Neural progenitor cell (in vitro differentiated cells): ENCODE measurements around the gene LDB3. TPM values are rescaled to one million over a fixed set of nuclear protein-coding genes. Genes with fewer than 3 reads are reported as not detected.

Source experiments
- DNase-seq: peaks from one replicate; pipeline ENCODE4 v3.0.0-alpha.2; 2016; ENCODE audit warnings: low spot score
- H2AFZ ChIP-seq: fragments of 200-600 bp; sonication (generic); replicated peaks from 2 replicates; pipeline ENCODE4 v1.6.1; 2016; ENCODE audit warnings: antibody characterized with exemption
- H3F3A ChIP-seq: fragments of 200-600 bp; sonication (generic); 2 replicates; pipeline ENCODE4 v1.6.1; 2016; ENCODE audit warnings: antibody characterized with exemption, low read depth
- H3K27ac ChIP-seq: fragments of 200-600 bp; sonication (generic); 2 replicates; pipeline ENCODE4 v1.5.1; 2016; ENCODE audit warnings: mild to moderate bottlenecking
- H3K27me3 ChIP-seq: fragments of 200-600 bp; sonication (generic); 2 replicates; pipeline ENCODE4 v1.6.1; 2016; ENCODE audit warnings: mild to moderate bottlenecking, moderate library complexity
- H3K36me3 ChIP-seq: fragments of 200-600 bp; sonication (generic); 2 replicates; pipeline ENCODE4 v1.5.1; 2016
- H3K4me1 ChIP-seq: fragments of 200-600 bp; sonication (generic); 2 replicates; pipeline ENCODE4 v1.6.1; 2016; ENCODE audit warnings: mixed run types
- H3K4me2 ChIP-seq: fragments of 200-600 bp; sonication (generic); 2 replicates; pipeline ENCODE4 v1.6.1; 2016
- H3K4me3 ChIP-seq: fragments of 200-600 bp; sonication (generic); 2 replicates; pipeline ENCODE4 v1.5.1; 2016
- H3K79me2 ChIP-seq: fragments of 200-600 bp; sonication (generic); 2 replicates; pipeline ENCODE4 v1.6.1; 2016; ENCODE audit warnings: low read depth
- H3K9ac ChIP-seq: fragments of 200-600 bp; sonication (generic); 2 replicates; pipeline ENCODE4 v1.6.1; 2016
- H3K9me3 ChIP-seq: fragments of 200-600 bp; sonication (generic); 2 replicates; pipeline ENCODE4 v1.5.1; 2016; ENCODE audit warnings: low read depth
- H4K20me1 ChIP-seq: fragments of 200-600 bp; sonication (generic); 2 replicates; pipeline ENCODE4 v1.6.1; 2016; ENCODE audit warnings: low read depth
- H3K27ac Mint-ChIP-seq: 3 replicates; pipeline ENCODE4 v1.8.0; 2021; ENCODE audit warnings: mixed read lengths
- H3K27me3 Mint-ChIP-seq: 2 replicates; pipeline ENCODE4 v1.8.0; 2022; ENCODE audit warnings: low read depth, mild to moderate bottlenecking, inconsistent platforms, moderate library complexity, mixed read lengths; ENCODE audit not compliant: insufficient read depth
- H3K36me3 Mint-ChIP-seq: 3 replicates; pipeline ENCODE4 v1.8.0; 2021; ENCODE audit warnings: mixed read lengths
- H3K4me1 Mint-ChIP-seq: 3 replicates; pipeline ENCODE4 v1.8.0; 2021; ENCODE audit warnings: mixed read lengths
- H3K4me3 Mint-ChIP-seq: 3 replicates; pipeline ENCODE4 v1.8.0; 2021; ENCODE audit warnings: mild to moderate bottlenecking, moderate library complexity, mixed read lengths
- H3K9me3 Mint-ChIP-seq: 3 replicates; pipeline ENCODE4 v1.8.0; 2020; ENCODE audit warnings: mixed read lengths
- CTCF ChIP-seq: fragments of 200-600 bp; sonication (generic); IDR thresholded peaks from 2 replicates; pipeline ENCODE4 v1.5.1; 2017; ENCODE audit warnings: antibody characterized with exemption, mild to moderate bottlenecking
- EZH2 ChIP-seq: fragments of 200-600 bp; sonication (generic); IDR thresholded peaks from 2 replicates; pipeline ENCODE4 v1.6.1; 2017; ENCODE audit warnings: antibody characterized with exemption, mild to moderate bottlenecking, moderate library complexity
- EZH2phosphoT487 ChIP-seq: fragments of 200-600 bp; sonication (generic); IDR thresholded peaks from 2 replicates; pipeline ENCODE4 v1.6.1; 2017; ENCODE audit warnings: antibody characterized with exemption
- total RNA-seq: library from RNA; depleted of rRNA; stranded (reverse); fragments of >200 nt; gene quantifications from 2 replicates; pipeline ENCODE4 v1.2.3, GENCODE V29; 2015; ENCODE audit warnings: low replicate concordance

The LDB3 gene
- total RNA-seq, 1 donor from 2014 or later = not detected

- DNase-seq = no peak
- Histone ChIP-seq H3K4me2 (no peak overlapping the region), H3K27ac (no peak overlapping the region), H3K4me1 (peaks cover 22% of the 10 kb centered on the region), H3K79me2 (peaks cover 51% of the 10 kb centered on the region), H3K4me3 (no peak overlapping the region), H4K20me1 (peaks cover 11% of the 10 kb centered on the region), H3K9ac (no peak overlapping the region), H2AFZ (no peak overlapping the region), H3F3A (peaks cover 47% of the 10 kb centered on the region), H3K9me3 (no peaks in the 10 kb centered on the region), H3K27me3 (no peaks in the 10 kb centered on the region), H3K36me3 (no peaks in the 10 kb centered on the region)
- TF ChIP-seq EZH2 = no peak
- no peak for TF ChIP-seq EZH2phosphoT487
- Mint-ChIP-seq H3K27ac (no peak overlapping the region), H3K4me3 (peak overlapping the region; percentile 44), H3K36me3 (peaks cover 19% of the 10 kb centered on the region), H3K27me3 (peaks cover 3% of the 10 kb centered on the region), H3K4me1 (peaks cover 32% of the 10 kb centered on the region), H3K9me3 (no peaks in the 10 kb centered on the region)
These were observed 84.7 kb downstream of the LDB3 start for GRCh38 chr10:86753051-86753450.

- Histone ChIP-seq H3K79me2 (peaks cover 59% of the 10 kb centered on the region), H3K27me3 (no peaks in the 10 kb centered on the region), H3F3A (peaks cover 54% of the 10 kb centered on the region), H4K20me1 (peaks cover 19% of the 10 kb centered on the region), H3K9me3 (no peaks in the 10 kb centered on the region), H3K27ac (no peak overlapping the region), H3K36me3 (no peaks in the 10 kb centered on the region), H3K4me1 (peaks cover 28% of the 10 kb centered on the region), H3K9ac (no peak overlapping the region), H2AFZ (no peak overlapping the region), H3K4me3 (no peak overlapping the region), H3K4me2 (no peak overlapping the region)
- TF ChIP-seq CTCF = no peak
- no peak for TF ChIP-seq EZH2
- TF ChIP-seq EZH2phosphoT487 = no peak
- peaks cover 32% of the 10 kb centered on the region for H3K4me1 Mint-ChIP-seq
- peak overlapping the region; percentile 91 for H3K4me3 Mint-ChIP-seq
- H3K9me3 Mint-ChIP-seq = no peaks in the 10 kb centered on the region
- peaks cover 3% of the 10 kb centered on the region for H3K27me3 Mint-ChIP-seq
- peaks cover 19% of the 10 kb centered on the region for H3K36me3 Mint-ChIP-seq
- no peak for DNase-seq
- H3K27ac Mint-ChIP-seq = peak overlapping the region; percentile 31
These were observed 85.5 kb downstream of the LDB3 start for GRCh38 chr10:86753638-86754434.

- H3K4me3 Mint-ChIP-seq = peak overlapping the region; percentile 91
- H4K20me1 ChIP-seq = peaks cover 32% of the 10 kb centered on the region
- peak overlapping the region; percentile 84 for H3K9ac ChIP-seq
- peaks cover 42% of the 10 kb centered on the region for H3K4me1 ChIP-seq
- no peak for DNase-seq
- H3K79me2 ChIP-seq = peaks cover 71% of the 10 kb centered on the region
- H3K9me3 ChIP-seq = no peaks in the 10 kb centered on the region
- no peaks in the 10 kb centered on the region for H3K9me3 Mint-ChIP-seq
- H3K4me3 ChIP-seq = peak overlapping the region; percentile 87
- H2AFZ ChIP-seq = peak overlapping the region; percentile 93
- H3K4me1 Mint-ChIP-seq = peaks cover 42% of the 10 kb centered on the region
- peaks cover 20% of the 10 kb centered on the region for H3K36me3 Mint-ChIP-seq
- H3K27ac ChIP-seq = peak overlapping the region; percentile 89
- H3K27me3 ChIP-seq = no peaks in the 10 kb centered on the region
- H3K4me2 ChIP-seq = peak overlapping the region; percentile 89
- peak overlapping the region; percentile 22 for H3K27ac Mint-ChIP-seq
- TF ChIP-seq CTCF (no peak), EZH2phosphoT487 (no peak), EZH2 (no peak)
- peaks cover 59% of the 10 kb centered on the region for H3F3A ChIP-seq
- H3K27me3 Mint-ChIP-seq = peaks cover 3% of the 10 kb centered on the region
- H3K36me3 ChIP-seq = no peaks in the 10 kb centered on the region
These were observed 87.1 kb downstream of the LDB3 start for GRCh38 chr10:86755454-86755739.
